ENCODE measurements around the gene EIF2AK3.

The EIF2AK3 gene

GRCh38 chr2:88627055-88627855, at the start of gene EIF2AK3:
Gene EIF2AK3, minus strand, starts transcription at chr2:88627464. Its CDS starts 190 bp downstream, at chr2:88627274.
- ATAC-seq, result peak; percentile 94
- TF ChIP-seq GLIS3 (CRISPR knock-in tag; IDR thresholded peaks at IDR 0.05), result no peak

- TF ChIP-seq CSDC2 (CRISPR knock-in tag; IDR thresholded peaks at IDR 0.05), result no peak
- no peak for TF ChIP-seq ISL1 (CRISPR knock-in tag; IDR thresholded peaks at IDR 0.05)
- no peak for TF ChIP-seq OSR1 (CRISPR knock-in tag; IDR thresholded peaks at IDR 0.05)
- no peak for TF ChIP-seq ZNF8 (CRISPR knock-in tag; IDR thresholded peaks at IDR 0.05)
- TF ChIP-seq POU6F1 (CRISPR knock-in tag; IDR thresholded peaks at IDR 0.05; ENCODE audit: borderline replicate concordance, low read depth), result no peak
- no peak for TF ChIP-seq TOX (CRISPR knock-in tag; IDR thresholded peaks at IDR 0.05; ENCODE audit: borderline replicate concordance)
- TF ChIP-seq CREB5 (CRISPR knock-in tag; IDR thresholded peaks at IDR 0.05; ENCODE audit: low read depth), result no peak
- TF ChIP-seq ZNF70 (CRISPR knock-in tag; IDR thresholded peaks at IDR 0.05), result no peak
- no peak for TF ChIP-seq SNAI2 (CRISPR knock-in tag; IDR thresholded peaks at IDR 0.05)
- TF ChIP-seq TCF4 (CRISPR knock-in tag; IDR thresholded peaks at IDR 0.05; ENCODE audit: borderline replicate concordance), result no peak
- TF ChIP-seq ARNTL (CRISPR knock-in tag; IDR thresholded peaks at IDR 0.05; ENCODE audit: borderline replicate concordance, low read depth), result no peak
- no peak for TF ChIP-seq ZNF565 (CRISPR knock-in tag; conservative IDR thresholded peaks at IDR 0.05; ENCODE audit: low read depth)
- no peak for TF ChIP-seq TSHZ2 (CRISPR knock-in tag; IDR thresholded peaks at IDR 0.05)
- no peak for TF ChIP-seq PATZ1 (CRISPR knock-in tag; IDR thresholded peaks at IDR 0.05; ENCODE audit: borderline replicate concordance)
- no peak for TF ChIP-seq CSRNP3 (CRISPR knock-in tag; IDR thresholded peaks at IDR 0.05)
- no peak for TF ChIP-seq RARB (CRISPR knock-in tag; IDR thresholded peaks at IDR 0.05)
- TF ChIP-seq ZFP3 (CRISPR knock-in tag; IDR thresholded peaks at IDR 0.05), result no peak
- TF ChIP-seq BACH2 (CRISPR knock-in tag; IDR thresholded peaks at IDR 0.05; ENCODE audit: borderline replicate concordance), result no peak
- no peak for ATAC-seq
Observed at GRCh38 chr2:88673363-88673762, 46.1 kb upstream of the EIF2AK3 start.

GRCh38 chr2:88671786-88672427, 44.6 kb upstream of the EIF2AK3 start:
- ATAC-seq, result peak; percentile 91
- TF ChIP-seq SNAI2 (CRISPR knock-in tag; IDR thresholded peaks at IDR 0.05) (no peak), RARB (CRISPR knock-in tag; IDR thresholded peaks at IDR 0.05) (no peak), ZFP30 (CRISPR knock-in tag; IDR thresholded peaks at IDR 0.05) (no peak), BACH2 (CRISPR knock-in tag; IDR thresholded peaks at IDR 0.05; ENCODE audit: borderline replicate concordance) (no peak), CREB5 (CRISPR knock-in tag; IDR thresholded peaks at IDR 0.05; ENCODE audit: low read depth) (no peak), ZNF70 (CRISPR knock-in tag; IDR thresholded peaks at IDR 0.05) (no peak)
